Stimulated activated naive CD8-positive, alpha-beta T cell treated with anti-CD3 and anti-CD28 coated beads, Interleukin-15, amount 100 ng/mL, for 72 hours (primary cell): Measurements from ENCODE around the gene GRHPR.
A peak's percentile ranks its signal among the peaks of the same experiment; 100 is the strongest.

Experiments used
- ATAC-seq: fragments of 150-1000 bp; cut with Tn5 transposase; 2 replicates; pipeline ENCODE4 v1.10.0; 2021; ENCODE audit warnings: mild to moderate bottlenecking, moderate library complexity
- DNase-seq, 2 donors: peaks; one replicate each; pipeline ENCODE4 v3.0.0; 2021 to 2022
- H3K27ac Mint-ChIP-seq, 2 donors: one replicate each; pipeline ENCODE4 v1.8.0; 2022; ENCODE audit warnings: mild to moderate bottlenecking in 2 of 2, mixed read lengths in 2 of 2, moderate library complexity in 2 of 2
- H3K27me3 Mint-ChIP-seq: one replicate; pipeline ENCODE4 v1.8.0; 2022; ENCODE audit warnings: mixed read lengths
- H3K4me1 Mint-ChIP-seq: one replicate; pipeline ENCODE4 v1.8.0; 2022; ENCODE audit warnings: mild to moderate bottlenecking, mixed read lengths
- H3K4me3 Mint-ChIP-seq, 2 donors: one replicate each; pipeline ENCODE4 v1.8.0; 2022; ENCODE audit warnings: mild to moderate bottlenecking in 2 of 2, mixed read lengths in 2 of 2, moderate library complexity in 1 of 2
- H3K9me3 Mint-ChIP-seq, 2 donors: one replicate each; pipeline ENCODE4 v1.8.0; 2022; ENCODE audit warnings: mixed read lengths in 2 of 2

GRHPR gene

DNA sequence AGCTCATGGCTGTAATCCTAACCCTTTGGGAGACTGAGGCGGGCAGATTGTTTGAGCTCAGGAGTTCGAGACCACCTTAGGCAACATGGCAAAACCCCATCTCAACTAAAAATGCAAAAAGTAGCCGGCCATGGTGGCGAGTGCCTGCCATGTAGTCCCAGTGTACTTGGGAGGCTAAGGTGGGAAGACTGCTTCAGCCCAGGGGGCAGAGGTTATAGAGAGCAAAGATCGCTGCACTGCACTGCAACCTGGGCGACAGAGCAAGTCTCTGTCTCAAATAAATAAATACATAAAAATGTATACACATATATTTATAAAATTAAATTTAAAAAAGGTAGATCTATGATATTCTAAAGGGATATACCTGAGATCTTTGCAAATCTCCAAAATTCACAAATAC is 23.3 kb downstream of the GRHPR start:
- DNase-seq: no peak
- no peak overlapping the region for H3K4me3 Mint-ChIP-seq
- ATAC-seq: no peak
- no peaks in the 10 kb centered on the region for H3K9me3 Mint-ChIP-seq
- H3K4me1 Mint-ChIP-seq: peaks cover 12% of the 10 kb centered on the region
- H3K27ac Mint-ChIP-seq: peak overlapping the region in 1 of 2 donors; percentile 74
- H3K27me3 Mint-ChIP-seq: no peaks in the 10 kb centered on the region

DNA sequence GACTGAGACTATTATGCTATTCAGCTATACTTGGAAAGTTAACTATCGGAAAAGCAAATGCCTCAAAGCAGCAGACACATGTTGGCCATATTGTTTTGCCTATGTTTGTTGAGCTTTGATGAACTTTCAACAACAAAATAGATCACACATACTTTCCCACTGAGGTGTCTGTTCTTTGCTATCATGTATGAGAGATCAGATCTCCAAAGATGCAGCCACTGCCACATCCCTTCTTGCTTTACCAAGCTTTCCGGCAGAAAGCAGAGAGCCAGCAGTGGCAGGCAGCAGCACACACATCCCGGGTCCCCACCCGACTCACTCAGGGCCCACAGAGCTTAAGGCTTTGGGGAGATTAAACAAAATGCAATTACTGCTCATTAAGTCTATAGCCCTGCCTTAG is 23.9 kb downstream of the GRHPR start:
- ATAC-seq (no peak), DNase-seq (no peak)
- Mint-ChIP-seq H3K4me1 (peaks cover 12% of the 10 kb centered on the region), H3K27me3 (no peaks in the 10 kb centered on the region), H3K9me3 (no peaks in the 10 kb centered on the region), H3K27ac (peak overlapping the region in 1 of 2 donors; percentile 82), H3K4me3 (no peak overlapping the region)

DNA sequence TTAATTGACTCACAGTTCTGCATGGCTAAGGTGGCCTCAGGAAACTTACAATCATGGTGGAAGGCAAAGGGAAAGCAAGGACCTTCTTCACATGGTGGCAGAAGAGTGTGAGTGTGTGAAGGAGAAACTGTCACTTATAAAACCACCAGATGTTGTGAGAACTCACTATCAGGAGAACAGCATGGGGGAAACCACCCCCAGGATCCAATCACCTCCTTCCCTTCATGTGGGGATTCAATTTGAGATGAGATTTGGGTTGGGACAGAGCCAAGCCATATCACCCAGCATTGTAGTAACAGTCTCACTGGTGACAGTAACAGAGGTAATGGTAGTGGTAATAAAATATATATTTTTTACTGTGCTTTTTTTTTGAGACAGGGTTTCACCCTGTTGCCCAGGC is 24.6 kb downstream of the GRHPR start:
- ATAC-seq: no peak
- H3K4me1 Mint-ChIP-seq: peaks cover 13% of the 10 kb centered on the region
- H3K9me3 Mint-ChIP-seq: no peaks in the 10 kb centered on the region
- H3K27ac Mint-ChIP-seq: no peak overlapping the region
- no peaks in the 10 kb centered on the region for H3K27me3 Mint-ChIP-seq
- no peak for DNase-seq
- no peak overlapping the region for H3K4me3 Mint-ChIP-seq

GRCh38 chr9:37449862-37450632 is 27.6 kb downstream of the GRHPR start:
- H3K4me3 Mint-ChIP-seq: no peak overlapping the region
- no peak for DNase-seq
- no peak for ATAC-seq
- H3K27ac Mint-ChIP-seq: peak overlapping the region in 1 of 2 donors; percentile 19
- H3K9me3 Mint-ChIP-seq: no peaks in the 10 kb centered on the region
- H3K27me3 Mint-ChIP-seq: no peaks in the 10 kb centered on the region
- peaks cover 41% of the 10 kb centered on the region for H3K4me1 Mint-ChIP-seq

GRCh38 chr9:37451628-37452027 is 29.1 kb downstream of the GRHPR start:
- no peak overlapping the region for H3K4me3 Mint-ChIP-seq
- DNase-seq (no peak), ATAC-seq (no peak)
- H3K4me1 Mint-ChIP-seq: peaks cover 51% of the 10 kb centered on the region
- no peaks in the 10 kb centered on the region for H3K27me3 Mint-ChIP-seq
- H3K9me3 Mint-ChIP-seq: no peaks in the 10 kb centered on the region
- H3K27ac Mint-ChIP-seq: no peak overlapping the region

GRCh38 chr9:37452611-37453010 is 30.1 kb downstream of the GRHPR start:
- ATAC-seq (no peak), DNase-seq (no peak)
- H3K4me1 Mint-ChIP-seq: peaks cover 55% of the 10 kb centered on the region
- H3K27ac Mint-ChIP-seq: no peak overlapping the region
- H3K9me3 Mint-ChIP-seq: no peaks in the 10 kb centered on the region
- H3K27me3 Mint-ChIP-seq: no peaks in the 10 kb centered on the region
- H3K4me3 Mint-ChIP-seq: no peak overlapping the region

DNA sequence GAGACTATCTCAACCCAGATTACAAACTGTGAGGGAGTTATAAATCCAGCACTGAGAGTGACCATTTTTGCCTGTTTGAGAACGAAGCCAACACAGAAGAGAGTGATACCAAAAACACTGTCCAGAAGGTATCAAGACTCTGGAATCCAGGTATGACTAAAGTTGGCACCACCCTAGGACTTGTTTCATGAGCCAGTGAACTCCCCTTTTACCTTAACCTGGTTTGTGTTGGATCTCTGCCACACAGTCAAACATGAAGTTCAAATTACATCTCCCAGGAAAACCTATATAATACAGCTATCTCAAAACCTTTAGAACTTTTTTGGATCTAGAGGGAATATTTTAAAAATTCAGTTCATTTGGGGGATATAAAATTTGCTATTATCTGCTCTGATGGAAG is 31.3 kb downstream of the GRHPR start:
- no peak for DNase-seq
- peaks cover 58% of the 10 kb centered on the region for H3K4me1 Mint-ChIP-seq
- no peak overlapping the region for H3K4me3 Mint-ChIP-seq
- H3K27me3 Mint-ChIP-seq: no peaks in the 10 kb centered on the region
- no peak overlapping the region for H3K27ac Mint-ChIP-seq
- H3K9me3 Mint-ChIP-seq: no peaks in the 10 kb centered on the region
- no peak for ATAC-seq

- no peak overlapping the region for H3K4me3 Mint-ChIP-seq
- DNase-seq: no peak
- H3K4me1 Mint-ChIP-seq: peaks cover 61% of the 10 kb centered on the region
- no peak for ATAC-seq
- no peak overlapping the region for H3K27ac Mint-ChIP-seq
- H3K9me3 Mint-ChIP-seq: no peaks in the 10 kb centered on the region
- no peaks in the 10 kb centered on the region for H3K27me3 Mint-ChIP-seq
Observed at GRCh38 chr9:37454238-37454637, 31.7 kb downstream of the GRHPR start.

- Mint-ChIP-seq H3K27ac (no peak overlapping the region), H3K4me1 (peaks cover 71% of the 10 kb centered on the region), H3K4me3 (no peak overlapping the region), H3K9me3 (no peaks in the 10 kb centered on the region), H3K27me3 (no peaks in the 10 kb centered on the region)
- DNase-seq (no peak), ATAC-seq (no peak)
Observed at GRCh38 chr9:37455884-37456647, 33.6 kb downstream of the GRHPR start.

DNA sequence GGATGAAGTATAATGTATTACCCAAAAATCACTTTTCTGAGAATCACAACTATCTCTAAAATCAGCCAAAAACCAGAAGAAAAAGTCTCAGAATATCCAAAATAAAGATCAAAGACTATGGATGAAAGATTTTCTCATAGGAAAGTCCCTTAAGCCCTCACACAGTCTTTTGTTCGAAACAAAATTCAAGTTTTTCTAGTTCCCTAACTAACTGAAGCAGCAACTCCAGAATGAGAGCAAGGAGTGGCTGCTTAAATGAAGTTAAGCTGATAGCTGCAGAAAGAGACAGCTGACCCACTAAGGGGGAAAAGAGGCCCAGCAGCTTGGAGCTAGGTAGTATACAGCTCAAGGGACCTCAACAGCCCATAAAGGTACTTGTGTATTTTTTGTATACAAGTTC is 34.3 kb downstream of the GRHPR start:
- Mint-ChIP-seq H3K27ac (no peak overlapping the region), H3K4me1 (peaks cover 75% of the 10 kb centered on the region), H3K27me3 (no peaks in the 10 kb centered on the region), H3K4me3 (no peak overlapping the region), H3K9me3 (no peaks in the 10 kb centered on the region)
- ATAC-seq (no peak), DNase-seq (no peak)

DNA sequence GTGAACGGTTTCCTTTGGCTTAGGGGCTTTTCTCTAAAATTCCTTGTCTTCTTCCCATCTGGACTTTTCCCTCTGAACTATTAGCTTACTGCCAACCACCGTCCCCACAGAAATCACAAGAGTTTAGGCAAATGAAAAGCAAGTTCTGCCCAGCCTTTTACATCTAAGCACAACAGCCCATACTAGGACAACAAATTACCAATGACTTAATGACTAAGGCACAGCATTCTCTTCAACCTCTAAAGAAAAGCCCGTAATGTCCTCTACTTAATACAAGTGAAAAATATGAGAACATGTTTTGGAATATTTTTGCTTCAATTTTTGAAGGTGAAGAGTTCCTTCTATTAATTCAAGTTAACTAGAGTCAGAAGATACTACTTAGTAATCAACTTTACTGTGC is 41.5 kb downstream of the GRHPR start:
- Mint-ChIP-seq H3K27ac (peak overlapping the region; percentile 73 to 98), H3K9me3 (no peaks in the 10 kb centered on the region), H3K4me1 (peaks cover 53% of the 10 kb centered on the region), H3K4me3 (peak overlapping the region; percentile 93 to 97), H3K27me3 (no peaks in the 10 kb centered on the region)
- no peak for ATAC-seq
- no peak for DNase-seq

GRCh38 chr9:37464426-37465248 is 42.1 kb downstream of the GRHPR start:
- ATAC-seq (peak; percentile 64), DNase-seq (peak; percentile 75 to 92)
- H3K27ac Mint-ChIP-seq: peak overlapping the region; percentile 97 to 98
- peak overlapping the region; percentile 93 to 97 for H3K4me3 Mint-ChIP-seq
- no peaks in the 10 kb centered on the region for H3K9me3 Mint-ChIP-seq
- peaks cover 47% of the 10 kb centered on the region for H3K4me1 Mint-ChIP-seq
- H3K27me3 Mint-ChIP-seq: no peaks in the 10 kb centered on the region

DNA sequence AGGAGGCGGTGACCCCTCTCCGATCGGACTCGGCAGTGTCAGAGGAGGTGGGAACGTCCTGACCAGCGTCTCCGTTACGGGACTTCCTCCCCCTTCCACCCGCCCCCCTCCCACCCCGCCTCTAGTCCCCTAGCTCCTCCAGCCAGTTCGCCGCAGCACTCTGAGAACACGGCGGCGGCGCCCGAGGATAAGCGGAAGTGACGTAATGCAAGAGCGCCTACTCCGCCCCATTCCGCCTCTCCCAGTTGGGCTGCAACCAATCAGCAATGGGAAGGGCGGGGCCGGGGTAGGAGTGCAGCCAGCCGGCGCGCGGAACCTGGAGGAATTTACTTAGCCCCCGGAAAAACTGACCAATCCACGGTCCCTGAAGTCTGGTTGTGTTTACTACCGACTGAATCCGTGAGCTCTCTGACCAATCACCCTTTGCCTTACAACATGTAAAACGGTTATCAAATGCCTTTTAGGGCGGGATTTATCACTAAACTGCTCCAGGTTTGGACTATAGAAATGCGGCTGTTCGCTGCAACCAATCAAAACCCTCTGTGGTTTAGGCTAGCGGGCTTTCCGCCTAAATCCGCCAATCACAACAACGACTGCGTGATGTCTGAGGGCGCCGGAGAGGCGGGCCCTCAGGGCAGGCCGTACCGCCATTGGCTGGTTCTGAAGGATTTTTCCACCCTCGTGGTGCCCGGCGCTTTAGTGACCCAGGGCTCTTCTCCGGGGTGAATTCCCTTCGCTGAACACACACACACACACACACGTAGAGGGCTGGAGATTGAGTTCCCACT is 42.9 kb downstream of the GRHPR start, which contains the start of gene ZBTB5:
TSS of gene ZBTB5 (minus strand) at position 202 of the 788 bp plus-strand sequence. CDS start 22,899 bp downstream, outside the sequence.
- peak; percentile 98 to 99 for DNase-seq
- peaks cover 47% of the 10 kb centered on the region for H3K4me1 Mint-ChIP-seq
- no peaks in the 10 kb centered on the region for H3K9me3 Mint-ChIP-seq
- H3K4me3 Mint-ChIP-seq: peak within 1 kb of the TSS; percentile 93 to 97
- no peaks in the 10 kb centered on the region for H3K27me3 Mint-ChIP-seq
- H3K27ac Mint-ChIP-seq: peak within 1 kb of the TSS; percentile 97 to 98
- ATAC-seq: peak; percentile 86

DNA sequence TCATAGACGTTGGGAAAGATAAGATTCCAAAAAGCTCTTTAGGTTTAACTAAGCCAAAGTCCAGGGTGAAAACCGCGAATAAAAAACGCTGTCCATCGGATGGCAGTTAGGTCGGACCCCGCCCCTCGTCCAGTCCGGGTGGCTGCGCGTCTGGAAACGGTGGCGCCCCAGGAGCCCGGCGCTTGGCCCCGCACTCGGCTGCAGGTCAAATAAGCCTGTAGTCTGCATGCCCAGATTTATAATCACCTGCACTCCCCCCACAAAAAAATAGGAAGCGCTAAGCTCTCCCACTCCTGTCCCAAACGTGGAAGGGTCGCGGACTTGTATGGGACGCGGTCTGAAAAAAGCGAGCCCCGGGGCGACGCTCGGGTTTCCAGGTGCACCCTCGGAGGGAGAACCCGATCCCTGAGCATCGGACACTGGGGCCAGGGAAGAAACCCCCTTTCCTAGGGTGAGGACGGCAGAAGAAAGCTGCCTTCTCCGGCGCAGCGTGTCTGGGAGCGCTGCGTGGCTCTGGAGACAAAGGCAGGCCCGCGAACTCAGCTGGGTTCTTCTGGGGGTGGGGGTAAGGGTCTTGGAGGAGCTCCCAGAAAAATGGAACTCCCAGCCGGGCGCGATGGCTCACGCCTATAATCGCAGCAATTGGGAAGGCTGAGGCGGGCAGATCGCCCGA is 43.7 kb downstream of the GRHPR start:
- H3K4me1 Mint-ChIP-seq: peaks cover 40% of the 10 kb centered on the region
- H3K27ac Mint-ChIP-seq: peak overlapping the region; percentile 97 to 98
- ATAC-seq (peak; percentile 3), DNase-seq (peak in 1 of 2 donors; percentile 33)
- no peaks in the 10 kb centered on the region for H3K9me3 Mint-ChIP-seq
- H3K4me3 Mint-ChIP-seq: peak overlapping the region; percentile 93 to 97
- no peaks in the 10 kb centered on the region for H3K27me3 Mint-ChIP-seq
